CD4-positive, alpha-beta memory T cell (primary cell): ENCODE measurements around the gene SLC1A1. TPM values are rescaled to one million over a fixed set of nuclear protein-coding genes. Genes with fewer than 3 reads are reported as not detected.
"Not testable (repeated sequence)": the region's sequence is repeated elsewhere in the genome, so short reads cannot be mapped to it uniquely, and the experiment has no call there.

Source experiments
- CTCF ChIA-PET: fragments of 350-600 bp; sonication (Branson Sonifier 250); formaldehyde crosslinking; loops from one replicate; lab custom pipeline; 2021; ENCODE audit warnings: inconsistent platforms; ENCODE audit not compliant: partially characterized antibody; lab: Charles Lee
- POLR2A ChIA-PET: fragments of 350-600 bp; sonication (Branson Sonifier 250); formaldehyde crosslinking; loops from one replicate; lab custom pipeline; 2021; ENCODE audit not compliant: partially characterized antibody; lab: Charles Lee
- DNase-seq, 5 donors: peaks; one replicate each; pipeline versions ENCODE4 v3.0.0 to v3.0.0-alpha.2; 2020 to 2022; ENCODE audit warnings: mixed read lengths in 1 of 5
- H3K27ac ChIP-seq: one replicate; pipeline ENCODE4 v1.7.0; 2013; ENCODE audit warnings: low read depth, low read length
- H3K27me3 ChIP-seq: 2 replicates; pipeline ENCODE4 v1.7.0; 2013; ENCODE audit warnings: mild to moderate bottlenecking, low read length, moderate library complexity; ENCODE audit not compliant: insufficient read depth
- H3K36me3 ChIP-seq: 2 replicates; pipeline ENCODE4 v1.7.0; 2013; ENCODE audit warnings: mild to moderate bottlenecking, low read length, moderate library complexity; ENCODE audit not compliant: insufficient read depth
- H3K4me1 ChIP-seq: 2 replicates; pipeline ENCODE4 v1.7.0; 2013; ENCODE audit warnings: mild to moderate bottlenecking, low read length, moderate library complexity; ENCODE audit not compliant: insufficient read depth
- H3K4me3 ChIP-seq, 2 donors: one replicate each; pipeline ENCODE4 v1.7.0; 2013; ENCODE audit warnings: low read length in 2 of 2, mild to moderate bottlenecking in 1 of 2
- H3K9me3 ChIP-seq, 2 donors: one replicate each; pipeline ENCODE4 v1.7.0; 2013; ENCODE audit warnings: low read length in 2 of 2, control low read depth in 1 of 2; ENCODE audit not compliant: control insufficient read depth in 1 of 2
- H3K27ac Mint-ChIP-seq, 7 donors: one replicate each; pipeline ENCODE4 v1.8.0; 2020 to 2021; ENCODE audit warnings: mixed read lengths in 7 of 7, mild to moderate bottlenecking in 6 of 7, inconsistent platforms in 3 of 7, moderate library complexity in 3 of 7
- H3K27me3 Mint-ChIP-seq, 2 donors: one replicate each; pipeline ENCODE4 v1.8.0; 2020 to 2021; ENCODE audit warnings: mixed read lengths in 2 of 2
- H3K36me3 Mint-ChIP-seq, 2 donors: one replicate each; pipeline ENCODE4 v1.8.0; 2020 to 2021; ENCODE audit warnings: mixed read lengths in 2 of 2, inconsistent platforms in 1 of 2, mild to moderate bottlenecking in 1 of 2
- H3K4me1 Mint-ChIP-seq, 4 donors: one replicate each; pipeline ENCODE4 v1.8.0; 2020 to 2021; ENCODE audit warnings: mixed read lengths in 4 of 4, mild to moderate bottlenecking in 1 of 4
- H3K4me3 Mint-ChIP-seq, 8 donors: one replicate each; pipeline ENCODE4 v1.8.0; 2020 to 2021; ENCODE audit warnings: mixed read lengths in 8 of 8, mild to moderate bottlenecking in 7 of 8, moderate library complexity in 6 of 8, inconsistent platforms in 3 of 8
- H3K9me3 Mint-ChIP-seq, 8 donors: one replicate each; pipeline ENCODE4 v1.8.0; 2020 to 2021; ENCODE audit warnings: mixed read lengths in 8 of 8, mild to moderate bottlenecking in 5 of 8, inconsistent platforms in 3 of 8, moderate library complexity in 1 of 8
- intact Hi-C: fragments of 100-400 bp; cut with micrococcal nuclease; formaldehyde crosslinking; loops from one replicate; pipeline ENCODE4 v1.15.1; 2023
- polyA plus RNA-seq, 2 donors: library from polyadenylated mRNA; unstranded; fragments of 300-500 nt; fragmentation: Illumina TruSeq; gene quantifications; one replicate each; pipeline ENCODE4 v1.2.3, GENCODE V29; 2021
- total RNA-seq, 2 experiments: library from RNA; stranded (reverse); gene quantifications; one replicate each; pipeline ENCODE4 v1.2.3, GENCODE V29; 2021

Gene SLC1A1
- total and polyA plus RNA-seq, 4 experiments from 2014 or later, result 0.25 to 1.00 (median 0.52) TPM; not detected in 1

- Mint-ChIP-seq H3K4me1 (peaks cover 9 to 37% (median 13%) of the 10 kb centered on the region in 4 donors), H3K9me3 (peaks cover 0 to 20% (median 6%) of the 10 kb centered on the region in 8 donors), H3K4me3 (peak overlapping the region in 2 of 8 donors; percentile 26 to 31), H3K27ac (peak overlapping the region in 5 of 7 donors; percentile 37 to 79 (median 64))
- intact Hi-C loops, H3K27me3 Mint-ChIP-seq, H3K27me3 ChIP-seq, H3K27ac ChIP-seq, H3K4me3 ChIP-seq, H3K9me3 ChIP-seq, H3K36me3 Mint-ChIP-seq, H3K36me3 ChIP-seq: not testable (repeated sequence)
- ChIA-PET POLR2A (interaction anchor here (0.6 to 1.5 kb wide), 2 partner anchors 10 to 33 kb away, joined by 3 to 4 read pairs; no protein-coding TSS in a partner anchor), CTCF (interaction anchor here (1.4 to 3.2 kb wide), 3 partner anchors 10 to 290 kb away, joined by 3 to 21 read pairs (median 11); no protein-coding TSS in a partner anchor)
- peak; percentile 60 to 79 (median 74) for DNase-seq
- H3K4me1 ChIP-seq, result peaks cover 11% of the 10 kb centered on the region
Measured at GRCh38 chr9:4606033-4606432, 115.8 kb downstream of the SLC1A1 start.

GRCh38 chr9:4614627-4615026 is 124.4 kb downstream of the SLC1A1 start:
- peaks cover 7% of the 10 kb centered on the region for H3K4me1 ChIP-seq
- Mint-ChIP-seq H3K4me1 (peaks cover 12 to 24% (median 17%) of the 10 kb centered on the region in 4 donors), H3K4me3 (no peak overlapping the region), H3K36me3 (peaks cover 0 to 3% of the 10 kb centered on the region in 2 donors), H3K9me3 (peaks cover 0 to 11% (median 1%) of the 10 kb centered on the region in 8 donors), H3K27me3 (peaks cover 0 to 1% of the 10 kb centered on the region in 2 donors), H3K27ac (peak overlapping the region in 2 of 7 donors; percentile 20 to 38)
- no peaks in the 10 kb centered on the region for H3K36me3 ChIP-seq
- no peaks in the 10 kb centered on the region for H3K9me3 ChIP-seq
- intact Hi-C loops, result no loop called here
- H3K27ac ChIP-seq, result no peak overlapping the region
- no peak for DNase-seq
- no peak overlapping the region for H3K4me3 ChIP-seq
- CTCF ChIA-PET, result no interaction called here
- POLR2A ChIA-PET, result no interaction called here
- no peaks in the 10 kb centered on the region for H3K27me3 ChIP-seq

- intact Hi-C loops, result no loop called here
- H3K27me3 Mint-ChIP-seq, result peaks cover 0 to 1% of the 10 kb centered on the region in 2 donors
- ChIA-PET CTCF (no interaction called here), POLR2A (no interaction called here)
- no peak for DNase-seq
- peaks cover 0 to 3% of the 10 kb centered on the region in 2 donors for H3K36me3 Mint-ChIP-seq
- peak overlapping the region in 3 of 7 donors; percentile 7 to 42 (median 20) for H3K27ac Mint-ChIP-seq
- H3K27me3 ChIP-seq, result no peaks in the 10 kb centered on the region
- H3K4me1 Mint-ChIP-seq, result peaks cover 18 to 30% (median 24%) of the 10 kb centered on the region in 4 donors
- H3K4me3 ChIP-seq, result no peak overlapping the region
- H3K27ac ChIP-seq, result no peak overlapping the region
- H3K4me3 Mint-ChIP-seq, result peak overlapping the region in 1 of 8 donors; percentile 33
- peaks cover 0 to 9% (median under 1%) of the 10 kb centered on the region in 8 donors for H3K9me3 Mint-ChIP-seq
- no peaks in the 10 kb centered on the region for H3K36me3 ChIP-seq
- no peaks in the 10 kb centered on the region for H3K9me3 ChIP-seq
- H3K4me1 ChIP-seq, result peaks cover 14% of the 10 kb centered on the region
Measured at GRCh38 chr9:4615251-4615650, 125.0 kb downstream of the SLC1A1 start.

- peaks cover 19% of the 10 kb centered on the region for H3K4me1 ChIP-seq
- H3K4me3 ChIP-seq, result no peak overlapping the region
- no peak overlapping the region for H3K27ac ChIP-seq
- H3K27ac Mint-ChIP-seq, result peak overlapping the region in 4 of 7 donors; percentile 7 to 42 (median 19)
- peaks cover 23 to 36% (median 28%) of the 10 kb centered on the region in 4 donors for H3K4me1 Mint-ChIP-seq
- intact Hi-C loops, result no loop called here
- peaks cover 0 to 9% (median under 1%) of the 10 kb centered on the region in 8 donors for H3K9me3 Mint-ChIP-seq
- peaks cover 0 to 1% of the 10 kb centered on the region in 2 donors for H3K27me3 Mint-ChIP-seq
- DNase-seq, result no peak
- no peaks in the 10 kb centered on the region for H3K27me3 ChIP-seq
- ChIA-PET CTCF (interaction anchor here (1.0 kb wide), 1 partner anchor 11 kb away, joined by 3 read pairs; no protein-coding TSS in a partner anchor), POLR2A (no interaction called here)
- H3K9me3 ChIP-seq, result no peaks in the 10 kb centered on the region
- H3K4me3 Mint-ChIP-seq, result peak overlapping the region in 1 of 8 donors; percentile 33
- H3K36me3 Mint-ChIP-seq, result peaks cover 0 to 3% of the 10 kb centered on the region in 2 donors
- no peaks in the 10 kb centered on the region for H3K36me3 ChIP-seq
Measured at GRCh38 chr9:4615778-4616177, 125.5 kb downstream of the SLC1A1 start.

GRCh38 chr9:4617752-4618151 is 127.5 kb downstream of the SLC1A1 start:
- Mint-ChIP-seq H3K36me3 (no peaks in the 10 kb centered on the region), H3K27ac (no peak overlapping the region), H3K4me3 (no peak overlapping the region), H3K4me1 (peaks cover 24 to 41% (median 32%) of the 10 kb centered on the region in 4 donors), H3K9me3 (peaks cover 0 to 2% (median 0%) of the 10 kb centered on the region in 8 donors), H3K27me3 (peaks cover 0 to 1% of the 10 kb centered on the region in 2 donors)
- POLR2A ChIA-PET, result no interaction called here
- Histone ChIP-seq H3K4me3 (no peak overlapping the region), H3K9me3 (no peaks in the 10 kb centered on the region), H3K27me3 (no peaks in the 10 kb centered on the region), H3K36me3 (no peaks in the 10 kb centered on the region), H3K27ac (no peak overlapping the region), H3K4me1 (peaks cover 20% of the 10 kb centered on the region)
- CTCF ChIA-PET, result no interaction called here
- intact Hi-C loops, result no loop called here
- no peak for DNase-seq

- Histone ChIP-seq H3K36me3 (no peaks in the 10 kb centered on the region), H3K9me3 (no peaks in the 10 kb centered on the region), H3K27me3 (no peaks in the 10 kb centered on the region), H3K27ac (no peak overlapping the region), H3K4me3 (no peak overlapping the region), H3K4me1 (peaks cover 20% of the 10 kb centered on the region)
- intact Hi-C loops, result no loop called here
- Mint-ChIP-seq H3K4me3 (no peak overlapping the region), H3K36me3 (no peaks in the 10 kb centered on the region), H3K4me1 (peaks cover 24 to 41% (median 32%) of the 10 kb centered on the region in 4 donors), H3K27me3 (peaks cover 0 to 1% of the 10 kb centered on the region in 2 donors), H3K27ac (peak overlapping the region in 2 of 7 donors; percentile 29 to 63), H3K9me3 (no peaks in the 10 kb centered on the region)
- no peak for DNase-seq
- CTCF ChIA-PET, result no interaction called here
- POLR2A ChIA-PET, result no interaction called here
Measured at GRCh38 chr9:4618700-4619099, 128.4 kb downstream of the SLC1A1 start.

GRCh38 chr9:4620057-4620765 is 129.9 kb downstream of the SLC1A1 start:
- Histone ChIP-seq H3K27me3 (no peaks in the 10 kb centered on the region), H3K4me1 (peaks cover 20% of the 10 kb centered on the region), H3K36me3 (no peaks in the 10 kb centered on the region), H3K9me3 (no peaks in the 10 kb centered on the region), H3K27ac (no peak overlapping the region), H3K4me3 (no peak overlapping the region)
- intact Hi-C loops, result no loop called here
- Mint-ChIP-seq H3K4me3 (peak overlapping the region in 7 of 8 donors; percentile 7 to 80 (median 60)), H3K27me3 (no peaks in the 10 kb centered on the region), H3K9me3 (no peaks in the 10 kb centered on the region), H3K36me3 (no peaks in the 10 kb centered on the region), H3K4me1 (peaks cover 20 to 35% (median 27%) of the 10 kb centered on the region in 4 donors), H3K27ac (peak overlapping the region in 6 of 7 donors; percentile 28 to 81 (median 62))
- peak in 2 of 5 donors; percentile 28 to 36 for DNase-seq
- ChIA-PET POLR2A (interaction anchor here (0.7 kb wide), 1 partner anchor 12 kb away, joined by 3 read pairs; no protein-coding TSS in a partner anchor), CTCF (interaction anchor here (0.6 to 2.3 kb wide), 5 partner anchors 12 to 122 kb away, joined by 3 to 8 read pairs (median 3); no protein-coding TSS in a partner anchor)
